Renal cortex interstitium (tissue), 11 donors: Measurements from ENCODE around the gene LRMDA. TPM values are rescaled to one million over a fixed set of nuclear protein-coding genes. Genes with fewer than 3 reads are reported as not detected.
A peak's percentile ranks its signal among the peaks of the same experiment; 100 is the strongest.

Experiments
- DNase-seq, 11 donors: peaks; one replicate each; pipeline ENCODE4 v3.0.0-alpha.2; 2013; ENCODE audit warnings: low read depth in 9 of 11, low spot score in 4 of 11; ENCODE audit errors: extremely low read depth in 1 of 11
- polyA plus RNA-seq, 3 donors: library from polyadenylated mRNA; unstranded; fragments of 120-200 nt; gene quantifications; one replicate each; pipeline ENCODE4 v1.2.1, GENCODE V29; 2013; ENCODE audit not compliant: insufficient read length in 3 of 3

The LRMDA gene
- polyA plus RNA-seq, 3 donors, result 17.1 to 22.3 (median 21.0) TPM

DNA sequence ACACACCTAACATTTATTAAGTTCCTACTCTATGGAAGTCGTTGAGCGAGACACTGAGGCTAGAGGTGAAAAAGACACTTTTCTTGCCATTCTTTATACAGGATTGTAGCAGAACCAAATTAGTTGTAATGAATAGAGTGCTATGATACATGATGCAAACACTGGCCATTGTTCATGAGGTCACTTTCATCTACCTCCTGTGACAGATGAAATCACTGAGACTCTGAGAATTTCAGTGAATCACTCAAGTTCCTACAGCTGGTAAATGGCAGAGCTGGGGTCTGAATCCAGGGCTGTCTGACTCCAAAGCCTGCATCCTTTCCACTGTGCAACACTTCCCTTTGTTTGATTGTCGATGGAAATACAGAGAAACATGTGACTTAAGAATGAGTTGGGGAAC is 657.6 kb downstream of the LRMDA start:
- DNase-seq, result no peak

GRCh38 chr10:76089556-76090180 is 658.2 kb downstream of the LRMDA start:
- no peak for DNase-seq

GRCh38 chr10:76091926-76092325 is 660.5 kb downstream of the LRMDA start:
- peak in 1 of 11 donors; percentile 78 for DNase-seq

DNA sequence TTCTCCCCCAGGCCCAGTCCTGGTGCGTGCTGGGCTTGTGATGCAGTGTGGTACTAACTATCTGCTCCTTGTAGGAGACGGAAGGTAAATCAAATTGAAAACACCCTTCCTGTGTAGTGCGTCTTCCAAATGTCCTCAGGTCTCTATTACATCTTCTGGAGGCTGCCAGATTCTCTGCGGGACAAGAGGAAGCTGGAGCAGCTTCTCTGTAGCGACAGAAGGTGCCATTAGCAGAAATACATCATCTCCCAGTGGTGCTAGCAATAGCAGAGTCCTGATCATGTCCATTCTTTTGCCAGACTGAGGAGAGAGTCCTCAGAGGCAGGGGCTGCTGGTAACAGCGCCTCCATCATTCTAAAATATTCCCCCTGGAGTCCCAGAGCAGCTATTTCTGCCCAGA is 675.2 kb downstream of the LRMDA start:
- DNase-seq, result no peak

- DNase-seq, result no peak
Measured at GRCh38 chr10:76108563-76109359, 677.3 kb downstream of the LRMDA start.

GRCh38 chr10:76111404-76111803 is 680.0 kb downstream of the LRMDA start:
- no peak for DNase-seq

DNA sequence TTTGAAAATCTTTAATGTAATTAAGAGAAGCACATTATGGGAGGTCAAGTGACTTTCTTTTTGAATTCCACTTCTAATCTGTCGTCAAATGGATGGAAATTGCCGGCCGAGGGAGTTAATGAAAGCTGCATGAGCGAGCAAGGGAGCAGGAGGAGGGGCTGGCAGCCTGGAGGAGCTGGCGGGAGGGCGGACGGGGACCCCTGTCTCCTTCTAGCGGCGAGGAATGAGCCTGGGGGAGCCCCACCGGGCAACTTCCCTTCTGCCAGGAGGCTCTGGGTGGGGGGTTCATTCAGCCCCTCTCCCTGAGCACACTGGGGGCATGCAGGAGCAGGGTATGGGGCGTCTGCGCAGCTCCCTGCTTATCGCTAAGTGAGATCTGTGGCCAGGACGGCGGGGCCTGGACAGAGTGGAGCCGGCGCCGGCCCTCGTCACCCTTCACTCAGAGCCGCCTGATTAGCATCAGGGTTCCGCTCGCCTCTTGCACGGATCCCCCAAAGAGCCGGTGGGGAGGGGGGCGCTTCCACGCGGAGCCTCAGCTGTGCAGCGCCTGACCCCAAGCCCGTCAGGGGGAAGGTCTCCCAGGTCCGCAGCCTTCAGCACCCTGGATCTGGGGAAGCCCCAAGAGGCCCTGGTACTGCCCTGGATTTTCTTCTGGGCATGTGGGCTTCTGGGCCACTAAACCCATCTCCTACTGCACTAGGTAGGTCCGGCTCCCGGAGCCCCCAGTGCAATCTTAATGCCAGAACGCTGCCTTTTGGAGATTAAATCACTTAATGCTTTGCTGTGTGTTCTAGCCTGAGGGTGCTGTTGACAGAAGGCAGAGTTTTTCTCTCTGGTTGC is 680.8 kb downstream of the LRMDA start:
- DNase-seq, result no peak

- no peak for DNase-seq
Measured at GRCh38 chr10:76112826-76113150, 681.4 kb downstream of the LRMDA start.

DNA sequence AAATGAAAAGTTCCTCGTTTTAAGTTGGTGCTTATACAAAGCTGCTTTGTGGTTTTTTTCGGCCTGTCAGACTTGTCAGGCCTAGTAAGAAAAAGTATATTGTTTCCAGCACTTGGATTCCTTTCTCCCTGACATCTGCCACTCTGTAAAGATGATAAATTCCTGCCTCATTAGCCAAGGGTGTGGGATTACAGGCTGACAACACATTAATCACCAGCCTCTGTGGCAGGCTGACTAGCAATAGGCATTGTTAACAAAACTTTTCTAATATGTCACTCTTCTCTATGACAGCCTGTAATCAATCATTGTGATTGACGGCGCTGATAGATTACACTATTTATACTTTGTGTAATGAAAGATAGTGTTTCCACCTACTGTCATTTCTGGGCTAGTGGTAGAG is 682.5 kb downstream of the LRMDA start:
- DNase-seq, result no peak

- DNase-seq, result no peak
Measured at GRCh38 chr10:76114581-76115001, 683.2 kb downstream of the LRMDA start.

DNA sequence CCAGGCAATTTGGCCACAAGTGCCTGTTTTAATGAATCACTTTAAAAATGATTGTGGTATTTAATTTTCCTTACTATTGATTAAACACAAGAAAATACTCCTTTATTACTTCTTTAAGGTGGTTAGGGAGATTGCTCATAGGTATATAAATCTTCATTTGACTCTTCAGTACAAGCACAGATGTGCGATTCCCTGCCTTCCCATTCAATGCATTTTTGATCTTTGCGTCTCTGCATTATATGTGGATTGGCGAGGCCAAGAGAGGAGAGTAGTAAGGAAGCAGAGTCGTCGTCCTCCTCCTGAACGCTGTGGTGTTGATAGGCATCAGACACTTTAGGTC is 683.7 kb downstream of the LRMDA start:
- DNase-seq, result no peak

DNA sequence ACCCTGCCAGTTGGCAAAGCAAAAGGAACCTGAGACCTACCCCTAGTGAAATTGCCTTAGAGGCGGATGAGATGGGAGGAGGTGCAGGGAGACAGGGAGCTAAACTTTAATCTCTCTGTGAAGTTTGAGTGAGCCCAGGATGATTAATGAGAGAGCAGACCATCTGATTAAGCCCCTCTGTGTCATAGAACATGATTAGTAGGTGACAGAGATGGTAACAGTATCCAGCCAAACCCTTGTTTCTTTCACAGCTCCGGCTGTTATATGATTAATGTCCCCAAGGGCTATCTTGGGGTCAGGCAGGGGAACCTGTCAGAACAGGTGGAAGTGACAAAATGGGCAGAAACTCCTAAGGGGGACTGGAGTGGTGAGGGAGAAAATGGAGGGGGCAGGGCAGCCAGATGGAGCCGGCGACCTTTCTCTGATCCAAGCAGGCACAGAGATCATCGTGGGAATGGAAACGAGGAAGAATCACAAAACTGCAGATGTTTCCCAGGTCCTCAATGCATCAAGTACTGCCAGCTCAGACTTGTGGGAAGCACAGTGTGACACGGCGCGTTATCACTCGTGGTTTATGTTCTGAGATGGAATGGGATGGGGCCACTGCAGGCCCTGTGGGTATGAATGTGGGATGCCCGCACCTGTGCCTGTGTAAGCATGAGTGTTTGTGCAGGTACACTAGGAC is 684.2 kb downstream of the LRMDA start:
- DNase-seq, result no peak

DNA sequence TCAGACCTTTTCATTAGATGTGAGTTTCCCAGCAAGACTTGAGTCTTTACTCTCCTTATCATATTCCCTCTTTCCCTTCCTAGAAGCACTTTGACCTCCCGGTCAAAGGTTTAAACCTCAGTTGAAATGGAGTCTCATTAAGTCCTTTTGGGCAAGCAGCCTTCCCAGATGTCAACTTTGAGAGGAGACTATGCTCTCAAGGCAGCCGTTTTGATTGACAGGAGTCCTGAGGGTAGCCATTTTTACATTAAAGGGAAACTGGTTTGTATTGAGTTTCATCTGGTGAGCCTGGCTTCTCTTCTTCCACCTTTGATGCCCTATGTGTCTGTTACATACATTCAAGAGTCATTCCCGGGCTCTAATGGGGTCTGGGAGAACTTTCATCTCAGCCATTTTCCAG is 685.1 kb downstream of the LRMDA start:
- DNase-seq, result no peak

- no peak for DNase-seq
Measured at GRCh38 chr10:76117949-76118348, 686.5 kb downstream of the LRMDA start.

- no peak for DNase-seq
Measured at GRCh38 chr10:76119036-76119435, 687.6 kb downstream of the LRMDA start.

- no peak for DNase-seq
Measured at GRCh38 chr10:76119515-76119914, 688.1 kb downstream of the LRMDA start.

- no peak for DNase-seq
Measured at GRCh38 chr10:76122056-76122455, 690.6 kb downstream of the LRMDA start.

DNA sequence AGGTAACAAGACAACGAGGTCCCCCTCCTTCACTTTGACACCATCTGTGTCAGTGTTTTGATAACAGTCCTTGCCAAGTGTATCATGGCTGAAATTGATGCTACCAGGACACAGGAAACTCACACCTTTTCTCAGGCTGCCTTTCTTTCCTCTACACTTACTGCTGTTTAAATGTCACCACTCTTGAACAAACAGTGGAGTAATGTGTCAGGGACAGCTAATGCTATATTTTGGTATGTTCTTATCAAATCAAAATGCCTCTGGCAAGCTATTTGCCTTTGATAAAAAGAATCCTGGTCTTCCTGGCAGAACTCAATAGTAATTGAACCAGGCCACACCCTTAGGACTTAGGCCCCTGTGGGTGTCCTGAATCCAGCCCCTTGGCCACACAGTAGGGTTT is 692.9 kb downstream of the LRMDA start:
- no peak for DNase-seq

DNA sequence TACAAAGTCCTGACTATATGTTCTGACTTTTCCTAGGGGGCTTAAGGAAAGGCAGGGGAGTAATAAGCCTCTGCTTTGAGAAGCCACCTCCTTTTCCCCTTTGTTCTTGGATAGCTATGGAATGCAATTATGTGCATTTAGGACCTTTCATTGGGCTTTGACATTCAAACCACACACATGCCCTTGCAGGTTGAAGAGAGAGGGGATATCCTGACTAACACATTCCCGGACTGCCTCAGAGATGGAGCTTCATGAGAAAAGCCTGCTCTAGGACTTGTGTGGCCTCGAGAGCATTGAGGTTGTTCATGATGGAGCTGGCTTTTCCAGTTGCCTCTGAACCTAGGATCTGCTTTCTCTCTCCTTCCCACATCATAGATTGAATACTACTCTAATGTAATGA is 694.5 kb downstream of the LRMDA start:
- no peak for DNase-seq
